Vein endothelial cell (primary cell): ENCODE data around the gene MLLT1. TPM values are rescaled to one million over a fixed set of nuclear protein-coding genes. Genes with fewer than 3 reads are reported as not detected.

Experiments
- small RNA-seq: library from RNA; depleted of rRNA; stranded (forward); fragments of <200 nt; gene quantifications from one replicate; pipeline ENCODE3, GENCODE V24; 2012
- total RNA-seq: library from RNA; depleted of rRNA; stranded (reverse); fragments of >200 nt; gene quantifications from 2 replicates; pipeline ENCODE4 v1.2.3, GENCODE V29; 2012

Gene MLLT1
- total RNA-seq: 15.2 and 23.2 TPM in 2 replicates

GRCh38 chr19:6279931-6280591 lies at the start of gene MLLT1:
Gene MLLT1 (minus strand): TSS chr19:6279975. CDS start chr19:6279784, 191 bp downstream.

Small RNAs within 50 kb of the gene (small RNA-seq; reads per million reads assigned to genes)
- gene AC011471.1: not detected

Other genes with a start within 250 kb of the MLLT1 start
- gene RFX2, start 169.5 kb downstream of the MLLT1 start, total RNA-seq: 9.1 and 9.8 TPM in 2 replicates
- gene ACSBG2, start 144.3 kb downstream of the MLLT1 start, total RNA-seq: not detected in 2 replicates
- gene ACER1, start 53.6 kb upstream of the MLLT1 start, total RNA-seq: not detected in 2 replicates
- 76.2 and 104 TPM in 2 replicates for gene CLPP, start 81.6 kb upstream of the MLLT1 start, total RNA-seq
- 32.4 and 44.1 TPM in 2 replicates for gene ALKBH7, start 92.8 kb upstream of the MLLT1 start, total RNA-seq
- gene PSPN, start 96.0 kb upstream of the MLLT1 start, total RNA-seq: 0.98 and 1.2 TPM in 2 replicates
- gene GTF2F1, start 113.2 kb upstream of the MLLT1 start, total RNA-seq: 50.8 and 59.4 TPM in 2 replicates
- gene KHSRP, start 144.8 kb upstream of the MLLT1 start, total RNA-seq: 166 and 180 TPM in 2 replicates
- gene SLC25A41, start 153.8 kb upstream of the MLLT1 start, total RNA-seq: 0.33 TPM in 1 of 2 replicates, not detected in the other
- 16.9 and 32.3 TPM in 2 replicates for gene SLC25A23, start 179.8 kb upstream of the MLLT1 start, total RNA-seq
- not detected in 2 replicates for gene CRB3, start 184.3 kb upstream of the MLLT1 start, total RNA-seq
- not detected in 2 replicates for gene DENND1C, start 201.8 kb upstream of the MLLT1 start, total RNA-seq
- not detected in 2 replicates for gene TUBB4A, start 222.3 kb upstream of the MLLT1 start, total RNA-seq